Activated naive CD4-positive, alpha-beta T cell treated with anti-CD3 and anti-CD28 coated beads, Interleukin-2, amount 50 U/mL, for 24 hours (primary cell): ENCODE data around the gene ADIPOR2.

ENCODE experiments used
- H3K27ac Mint-ChIP-seq: one replicate; pipeline ENCODE4 v1.8.0; 2021; ENCODE audit warnings: mild to moderate bottlenecking, mixed read lengths
- H3K27me3 Mint-ChIP-seq: one replicate; pipeline ENCODE4 v1.8.0; 2021; ENCODE audit warnings: mixed read lengths
- H3K36me3 Mint-ChIP-seq: one replicate; pipeline ENCODE4 v1.8.0; 2021; ENCODE audit warnings: mixed read lengths
- H3K4me1 Mint-ChIP-seq: one replicate; pipeline ENCODE4 v1.8.0; 2021; ENCODE audit warnings: mixed read lengths
- H3K4me3 Mint-ChIP-seq: one replicate; pipeline ENCODE4 v1.8.0; 2021; ENCODE audit warnings: mild to moderate bottlenecking, mixed read lengths
- H3K9me3 Mint-ChIP-seq: one replicate; pipeline ENCODE4 v1.8.0; 2021; ENCODE audit warnings: mixed read lengths

The ADIPOR2 gene

DNA sequence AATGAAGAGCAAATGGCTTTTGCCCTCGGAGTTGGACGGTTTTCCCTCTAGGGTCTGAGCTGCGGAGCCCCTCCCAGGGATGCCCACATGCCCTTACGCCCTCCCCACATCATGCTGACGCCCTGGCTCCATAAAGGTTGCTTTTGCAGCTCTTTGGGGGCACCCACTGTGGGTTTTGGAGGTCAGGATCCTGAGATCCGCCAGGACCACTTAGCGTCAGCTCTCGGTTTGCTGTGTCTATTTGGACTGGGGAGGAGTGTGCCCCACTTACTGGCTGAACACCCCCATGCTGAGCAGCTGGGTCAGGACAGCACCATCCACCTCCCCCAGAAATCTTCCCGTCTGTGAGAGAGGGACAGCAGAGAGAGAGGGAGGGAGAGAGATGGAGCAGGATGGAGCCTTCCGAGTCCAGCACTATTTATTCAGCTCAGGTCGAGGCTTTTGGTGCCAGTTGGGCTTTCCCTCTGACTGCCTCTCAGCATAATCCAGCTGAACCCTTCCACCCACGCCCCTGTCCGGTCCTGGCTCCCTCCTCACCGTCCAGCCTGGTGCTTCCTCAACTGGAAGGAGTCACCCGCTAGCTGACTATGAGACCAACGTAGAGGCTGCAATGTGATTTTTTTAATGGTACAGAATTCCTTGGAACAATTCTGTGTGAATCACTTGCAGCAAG, 110.6 kb downstream of the ADIPOR2 start:
- Mint-ChIP-seq H3K36me3 (no peaks in the 10 kb centered on the region), H3K9me3 (no peaks in the 10 kb centered on the region), H3K27ac (no peak overlapping the region), H3K4me1 (peaks cover 5% of the 10 kb centered on the region), H3K27me3 (no peaks in the 10 kb centered on the region), H3K4me3 (no peak overlapping the region)

DNA sequence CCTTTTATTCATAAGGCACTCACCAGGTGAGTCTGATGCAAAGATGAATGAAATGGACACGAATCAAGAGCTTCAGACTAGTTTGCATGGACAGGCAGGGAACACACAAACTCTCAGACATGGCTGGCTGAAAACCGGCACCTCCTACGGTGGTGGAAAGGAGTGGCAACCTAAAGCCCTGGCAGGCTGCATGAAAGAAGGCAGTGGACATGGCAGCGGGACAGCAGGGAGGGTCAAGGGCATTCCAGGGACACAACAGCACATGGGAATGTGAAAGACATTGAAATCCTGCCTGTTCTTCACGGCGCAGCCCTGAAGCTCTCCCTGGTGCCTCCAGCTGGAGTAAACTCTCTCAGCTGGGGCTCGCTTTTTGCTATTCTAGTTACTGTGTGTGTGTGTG, 112.9 kb downstream of the ADIPOR2 start:
- Mint-ChIP-seq H3K9me3 (no peaks in the 10 kb centered on the region), H3K27ac (no peak overlapping the region), H3K27me3 (no peaks in the 10 kb centered on the region), H3K4me3 (no peak overlapping the region), H3K36me3 (no peaks in the 10 kb centered on the region), H3K4me1 (peaks cover 5% of the 10 kb centered on the region)

DNA sequence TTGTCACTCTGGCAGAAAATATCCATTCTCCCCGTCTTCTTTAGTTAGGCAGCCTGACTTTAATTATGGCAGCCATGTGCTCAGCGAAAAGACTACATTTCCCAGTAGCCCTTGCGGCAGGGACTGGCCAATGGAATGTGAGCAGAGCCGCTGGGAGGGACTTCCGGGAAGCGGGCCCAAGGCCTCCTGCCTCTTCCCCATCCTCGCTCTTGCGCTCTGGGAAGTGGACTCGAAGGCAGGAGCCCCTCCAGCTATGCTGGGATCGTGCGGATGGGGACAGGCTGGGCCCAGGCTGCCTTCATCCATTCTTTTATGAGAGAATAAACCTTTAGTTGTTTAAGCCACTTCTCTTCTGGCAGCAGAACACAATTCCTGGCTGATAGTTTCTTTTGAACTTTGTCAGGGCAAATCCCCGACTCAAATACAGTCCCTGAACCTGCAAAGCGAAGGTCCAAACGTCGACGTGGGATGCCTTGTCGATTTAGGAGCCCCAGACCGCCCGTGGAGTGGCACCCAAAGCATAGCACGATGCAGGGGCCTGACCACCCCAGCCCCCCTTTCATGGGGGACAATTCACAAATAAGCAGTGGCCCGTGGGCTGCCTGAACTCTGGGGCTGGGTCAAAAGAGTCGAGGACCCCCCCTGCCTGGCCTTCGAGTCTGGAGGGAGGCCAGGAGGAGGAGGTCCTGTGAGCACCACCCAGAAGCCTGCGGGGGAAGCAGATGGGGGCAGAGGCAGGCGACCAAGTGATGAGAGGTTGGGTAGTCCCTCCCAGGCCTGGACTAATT, 113.9 kb downstream of the ADIPOR2 start:
- H3K4me1 Mint-ChIP-seq: peaks cover 5% of the 10 kb centered on the region

DNA sequence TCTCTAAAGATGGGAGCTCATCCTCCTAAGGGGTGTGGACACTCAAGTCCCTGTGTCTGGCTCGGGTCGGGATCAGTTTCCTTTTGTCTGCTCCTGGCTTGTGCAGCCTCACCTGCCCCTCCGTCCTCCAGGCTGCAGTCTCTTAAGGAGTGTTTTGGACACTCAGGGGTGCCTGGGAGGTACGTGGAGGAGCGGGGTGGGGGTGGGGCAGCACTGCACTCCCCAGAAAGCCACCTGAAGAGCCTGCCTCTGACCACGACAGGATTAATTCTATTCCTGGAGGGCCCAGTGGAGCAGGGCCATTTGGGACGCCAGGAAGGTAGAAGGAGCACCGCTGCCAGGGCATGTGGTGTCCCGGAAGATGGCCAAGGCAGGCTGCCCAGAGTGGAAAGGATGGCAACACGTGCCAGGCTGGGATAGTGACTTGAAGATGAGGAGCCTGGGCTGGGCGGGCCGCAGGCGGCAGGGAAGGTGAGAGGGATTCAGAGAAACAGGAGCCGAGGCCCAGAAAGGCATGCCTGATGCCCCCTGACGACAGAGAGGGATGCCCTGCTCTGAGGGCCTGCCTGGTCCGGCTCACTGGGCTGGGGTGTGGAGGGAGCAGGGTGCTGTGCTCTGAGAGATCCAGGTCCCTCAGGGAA, 114.7 kb downstream of the ADIPOR2 start:
- no peak overlapping the region for H3K27ac Mint-ChIP-seq
- no peaks in the 10 kb centered on the region for H3K27me3 Mint-ChIP-seq

More for the DNA sequence above, 113.9 kb downstream of the ADIPOR2 start:
- Mint-ChIP-seq H3K4me3 (no peak overlapping the region), H3K27ac (peak overlapping the region; percentile 76), H3K9me3 (no peaks in the 10 kb centered on the region), H3K27me3 (no peaks in the 10 kb centered on the region), H3K36me3 (no peaks in the 10 kb centered on the region)

DNA sequence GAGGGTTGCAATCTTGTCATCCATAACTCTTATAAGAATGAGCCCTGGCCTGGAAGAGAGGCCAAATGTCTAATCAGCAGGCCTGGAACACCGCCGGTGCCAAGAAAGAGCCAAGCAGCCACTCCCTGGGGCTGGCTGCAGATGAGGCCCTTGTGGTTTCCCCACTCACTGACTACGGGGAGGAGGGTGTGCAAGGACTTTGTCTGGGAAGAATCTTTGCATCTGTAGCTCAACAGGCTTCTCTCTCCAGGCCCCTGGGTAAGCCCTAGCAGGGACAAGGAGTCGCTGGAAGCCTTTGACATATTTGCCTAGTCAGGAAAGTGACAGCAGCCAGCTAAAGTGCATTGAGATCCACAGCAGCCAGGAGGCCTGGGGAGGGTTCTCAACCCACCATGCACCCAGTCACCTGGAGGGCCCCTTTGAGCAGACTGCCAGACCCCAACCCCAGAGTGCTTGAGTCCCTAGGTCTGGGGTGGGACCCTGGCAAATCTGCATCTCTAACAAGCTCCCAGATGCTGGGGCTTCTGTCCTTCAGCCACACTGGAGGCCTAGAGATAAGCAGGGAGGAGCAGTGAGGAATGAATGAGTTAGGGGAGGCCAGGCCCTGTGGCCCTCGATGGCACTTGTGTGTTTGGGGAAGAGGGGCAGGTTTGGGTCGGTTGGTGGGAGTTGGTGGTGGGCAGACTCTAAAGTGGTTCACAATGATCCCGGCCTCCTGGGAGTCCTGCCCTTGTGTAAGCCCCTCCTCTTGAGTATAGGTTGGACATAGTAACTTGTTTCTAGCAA, 115.6 kb downstream of the ADIPOR2 start:
- Mint-ChIP-seq H3K27me3 (no peaks in the 10 kb centered on the region), H3K27ac (no peak overlapping the region), H3K36me3 (no peaks in the 10 kb centered on the region), H3K4me1 (peaks cover 12% of the 10 kb centered on the region), H3K4me3 (no peak overlapping the region), H3K9me3 (no peaks in the 10 kb centered on the region)

More for the DNA sequence above, 114.7 kb downstream of the ADIPOR2 start:
- no peaks in the 10 kb centered on the region for H3K9me3 Mint-ChIP-seq
- H3K4me3 Mint-ChIP-seq: no peak overlapping the region
- H3K4me1 Mint-ChIP-seq: peaks cover 11% of the 10 kb centered on the region
- H3K36me3 Mint-ChIP-seq: no peaks in the 10 kb centered on the region

DNA sequence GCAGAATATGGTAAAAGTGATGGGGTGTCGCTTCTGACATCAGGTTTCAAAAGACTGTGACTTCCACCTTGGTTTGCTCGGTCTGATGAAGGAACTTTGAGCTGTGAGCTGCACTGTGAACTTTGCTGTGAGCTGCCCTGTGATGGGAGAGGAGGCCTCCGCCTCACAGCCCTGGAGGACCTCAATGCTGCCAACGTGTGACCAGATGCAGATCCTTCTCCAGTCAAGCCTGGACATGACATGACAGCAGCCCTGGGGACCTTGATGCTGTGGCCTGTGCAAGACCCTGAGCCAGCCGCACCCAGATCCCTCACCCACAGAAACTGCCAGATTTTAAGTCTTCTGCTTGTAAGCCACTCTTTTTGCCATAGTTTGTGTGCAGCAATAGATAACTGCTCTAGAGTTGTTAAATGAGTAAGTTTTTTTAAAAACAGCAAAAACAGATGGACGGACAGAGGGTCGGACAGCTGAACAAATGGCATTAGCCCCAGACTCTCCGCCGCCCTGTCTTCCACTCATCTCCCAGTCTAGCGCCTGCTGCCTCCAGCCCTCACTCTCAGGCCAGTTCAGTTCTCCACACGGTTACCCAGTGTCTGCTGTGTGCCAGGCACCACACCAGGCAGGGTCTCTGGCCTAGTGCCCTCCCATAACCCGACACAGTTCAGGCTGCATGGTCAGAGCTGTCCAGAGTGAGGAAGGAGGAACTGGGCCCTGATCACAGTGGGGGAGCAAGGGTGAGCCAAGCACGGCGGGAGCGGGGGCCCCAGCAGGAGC, 116.4 kb downstream of the ADIPOR2 start:
- Mint-ChIP-seq H3K9me3 (no peaks in the 10 kb centered on the region), H3K4me1 (peaks cover 12% of the 10 kb centered on the region), H3K27ac (peak overlapping the region; percentile 23), H3K27me3 (no peaks in the 10 kb centered on the region), H3K4me3 (no peak overlapping the region), H3K36me3 (no peaks in the 10 kb centered on the region)

DNA sequence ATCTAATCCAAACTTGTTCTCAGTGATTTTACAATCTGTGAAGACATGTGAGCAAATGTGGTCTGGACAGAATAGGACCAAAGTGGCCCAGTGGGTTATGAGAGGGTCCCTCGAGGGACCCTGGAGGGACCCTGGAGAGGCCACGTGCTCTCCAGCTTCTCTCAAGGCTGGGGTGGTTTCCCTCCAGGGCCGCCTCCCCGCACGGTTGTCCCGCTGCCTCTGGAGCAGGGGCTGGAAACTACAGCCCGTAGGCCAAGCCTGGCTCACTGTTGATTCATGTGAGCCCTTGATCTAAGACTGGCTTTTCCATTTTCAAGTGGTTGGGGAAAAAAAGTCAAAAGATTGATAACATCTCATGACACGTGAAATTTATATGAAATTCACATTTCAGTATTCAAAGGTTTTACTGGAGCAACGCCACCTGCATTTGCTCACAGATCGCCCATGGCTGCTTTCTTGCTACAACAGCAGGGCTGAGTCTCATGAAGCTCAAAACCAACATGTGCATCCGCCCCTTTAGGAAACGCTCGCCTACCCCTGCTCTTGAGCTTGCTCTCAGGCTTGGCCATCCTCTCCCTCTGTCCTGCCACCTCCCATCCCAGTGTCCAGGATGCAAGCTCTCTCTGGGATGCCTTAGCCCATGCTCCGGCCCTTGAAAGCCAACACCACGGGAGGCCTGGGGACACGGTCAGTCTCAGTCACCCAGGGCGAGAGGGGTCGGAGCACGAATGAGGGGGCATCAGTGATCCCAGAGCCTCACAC, 117.3 kb downstream of the ADIPOR2 start:
- H3K36me3 Mint-ChIP-seq: no peaks in the 10 kb centered on the region
- H3K27me3 Mint-ChIP-seq: no peaks in the 10 kb centered on the region
- no peaks in the 10 kb centered on the region for H3K9me3 Mint-ChIP-seq
- H3K4me3 Mint-ChIP-seq: no peak overlapping the region
- H3K27ac Mint-ChIP-seq: no peak overlapping the region
- H3K4me1 Mint-ChIP-seq: peaks cover 12% of the 10 kb centered on the region

DNA sequence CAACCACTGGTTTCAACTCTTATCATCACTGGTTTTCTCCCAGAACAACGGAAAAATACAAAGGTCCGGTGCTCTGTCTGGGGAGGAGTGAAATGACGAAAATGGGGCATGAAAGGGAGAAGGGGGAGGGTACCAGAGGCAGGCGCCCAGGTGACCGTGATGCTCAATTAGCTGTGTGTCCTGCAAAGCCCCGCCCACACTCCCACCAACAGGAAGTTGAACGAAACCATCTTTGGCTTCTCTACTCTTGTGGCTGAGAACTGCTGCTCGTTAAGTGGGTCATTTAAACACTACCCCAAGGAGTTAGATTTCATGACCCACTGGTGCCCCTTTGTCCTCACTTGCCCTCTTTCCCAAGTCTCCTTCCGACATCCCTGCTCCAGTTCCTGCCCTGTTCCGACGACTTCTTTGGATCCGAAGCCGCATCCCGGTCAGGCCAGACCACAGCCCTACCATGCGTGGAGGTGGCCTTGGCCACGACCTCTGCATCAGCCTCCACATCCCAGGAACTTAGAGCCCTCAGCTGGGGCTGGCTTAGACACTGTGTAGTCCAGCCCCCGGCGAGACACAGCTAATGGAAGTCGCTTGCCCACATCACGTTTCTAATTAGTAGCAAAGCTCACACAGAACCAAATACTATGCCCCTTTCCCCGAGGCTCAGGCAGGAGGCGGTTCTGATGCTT, 118.1 kb downstream of the ADIPOR2 start:
- no peak overlapping the region for H3K4me3 Mint-ChIP-seq
- H3K36me3 Mint-ChIP-seq: no peaks in the 10 kb centered on the region
- H3K9me3 Mint-ChIP-seq: no peaks in the 10 kb centered on the region
- no peaks in the 10 kb centered on the region for H3K27me3 Mint-ChIP-seq
- no peak overlapping the region for H3K27ac Mint-ChIP-seq
- peaks cover 12% of the 10 kb centered on the region for H3K4me1 Mint-ChIP-seq

DNA sequence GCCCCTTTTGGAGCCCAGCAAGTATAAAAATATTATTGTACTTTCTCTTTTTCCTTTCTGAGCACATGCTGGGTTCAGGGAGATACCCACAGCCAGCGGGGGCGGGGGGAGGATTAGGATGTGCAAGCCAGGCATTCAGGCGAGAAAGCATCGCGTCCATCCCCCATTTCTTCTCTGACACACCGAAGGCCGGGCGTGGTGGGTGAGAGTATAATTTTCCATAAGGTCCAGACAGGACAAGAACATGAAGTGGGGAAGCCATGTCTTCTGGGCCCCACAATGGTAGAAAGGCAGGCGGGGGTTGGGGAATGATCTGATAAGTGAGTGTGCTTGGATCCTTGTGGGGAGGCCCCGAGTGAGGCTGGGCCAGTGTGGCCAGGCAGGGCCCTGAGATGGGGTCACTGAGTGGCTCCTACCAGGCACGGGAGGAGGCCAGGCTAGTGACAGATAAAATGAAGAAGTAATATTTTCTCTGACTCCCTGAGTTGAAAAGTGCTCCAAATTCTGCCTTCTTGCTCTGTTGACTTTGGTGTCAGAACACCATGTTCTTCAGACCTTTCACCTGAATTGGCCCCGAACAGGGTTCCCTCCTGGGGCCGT, 118.8 kb downstream of the ADIPOR2 start:
- H3K36me3 Mint-ChIP-seq: no peaks in the 10 kb centered on the region
- no peak overlapping the region for H3K4me3 Mint-ChIP-seq
- no peaks in the 10 kb centered on the region for H3K9me3 Mint-ChIP-seq
- peaks cover 7% of the 10 kb centered on the region for H3K4me1 Mint-ChIP-seq
- H3K27ac Mint-ChIP-seq: no peak overlapping the region
- no peaks in the 10 kb centered on the region for H3K27me3 Mint-ChIP-seq

DNA sequence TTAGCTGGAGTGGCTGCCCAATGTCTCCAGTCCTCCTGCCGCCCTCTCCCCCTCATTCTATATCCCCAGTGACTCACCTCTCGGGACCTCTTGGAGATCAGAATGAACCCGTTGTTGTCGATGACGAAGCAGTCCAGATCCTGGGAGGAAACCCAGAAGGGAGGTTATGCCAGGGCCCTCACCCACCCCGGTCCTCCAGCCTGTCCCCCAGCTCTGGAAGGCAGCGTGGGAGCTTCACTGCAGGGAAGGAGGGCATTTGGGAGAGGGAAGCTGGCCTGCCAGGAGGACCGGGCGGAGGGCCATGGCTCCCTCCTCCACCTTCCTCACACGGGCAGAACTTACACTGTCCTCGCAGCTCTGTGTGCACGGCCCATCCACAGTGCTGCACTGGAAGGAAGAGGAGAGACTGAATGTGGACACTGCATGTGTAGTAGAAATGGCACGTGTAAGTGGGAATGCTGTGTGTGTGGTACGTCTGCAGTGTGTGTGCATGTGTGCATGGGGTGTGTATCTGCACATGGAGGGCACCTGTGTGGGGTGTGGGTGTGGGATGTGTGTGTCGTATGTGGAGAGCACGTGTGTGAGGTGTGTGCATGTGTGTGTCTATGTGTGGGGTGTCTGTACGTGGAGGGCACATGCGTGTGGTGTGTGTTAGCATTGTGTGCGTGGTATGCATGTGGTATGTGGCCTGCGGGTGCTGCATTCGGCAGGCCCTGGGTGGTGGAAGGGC, 119.5 kb downstream of the ADIPOR2 start:
- peak overlapping the region; percentile 30 for H3K4me3 Mint-ChIP-seq
- H3K4me1 Mint-ChIP-seq: peaks cover 6% of the 10 kb centered on the region
- no peaks in the 10 kb centered on the region for H3K36me3 Mint-ChIP-seq
- no peaks in the 10 kb centered on the region for H3K27me3 Mint-ChIP-seq
- H3K9me3 Mint-ChIP-seq: no peaks in the 10 kb centered on the region
- peak overlapping the region; percentile 43 for H3K27ac Mint-ChIP-seq

DNA sequence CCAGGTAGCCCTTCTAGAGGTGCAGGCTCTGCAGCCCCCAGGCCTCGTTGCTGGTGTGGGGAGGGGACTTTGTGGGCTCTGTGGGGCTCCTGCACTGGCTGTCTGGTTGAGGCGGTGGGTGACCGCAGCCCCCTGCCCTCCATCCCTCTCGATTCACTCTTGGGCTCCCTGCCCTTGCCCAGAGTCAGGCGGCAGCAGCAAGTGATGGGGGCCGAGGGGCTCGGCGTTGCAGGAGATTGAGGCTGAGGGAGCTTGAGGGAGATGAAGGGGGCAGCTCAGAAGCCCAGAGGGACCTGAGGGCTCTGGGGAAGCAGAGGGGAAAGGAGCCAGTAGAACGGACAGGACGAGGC, 120.0 kb downstream of the ADIPOR2 start:
- peaks cover 6% of the 10 kb centered on the region for H3K4me1 Mint-ChIP-seq
- H3K9me3 Mint-ChIP-seq: no peaks in the 10 kb centered on the region
- no peak overlapping the region for H3K27ac Mint-ChIP-seq
- H3K27me3 Mint-ChIP-seq: no peaks in the 10 kb centered on the region
- H3K36me3 Mint-ChIP-seq: no peaks in the 10 kb centered on the region
- peak overlapping the region; percentile 30 for H3K4me3 Mint-ChIP-seq

DNA sequence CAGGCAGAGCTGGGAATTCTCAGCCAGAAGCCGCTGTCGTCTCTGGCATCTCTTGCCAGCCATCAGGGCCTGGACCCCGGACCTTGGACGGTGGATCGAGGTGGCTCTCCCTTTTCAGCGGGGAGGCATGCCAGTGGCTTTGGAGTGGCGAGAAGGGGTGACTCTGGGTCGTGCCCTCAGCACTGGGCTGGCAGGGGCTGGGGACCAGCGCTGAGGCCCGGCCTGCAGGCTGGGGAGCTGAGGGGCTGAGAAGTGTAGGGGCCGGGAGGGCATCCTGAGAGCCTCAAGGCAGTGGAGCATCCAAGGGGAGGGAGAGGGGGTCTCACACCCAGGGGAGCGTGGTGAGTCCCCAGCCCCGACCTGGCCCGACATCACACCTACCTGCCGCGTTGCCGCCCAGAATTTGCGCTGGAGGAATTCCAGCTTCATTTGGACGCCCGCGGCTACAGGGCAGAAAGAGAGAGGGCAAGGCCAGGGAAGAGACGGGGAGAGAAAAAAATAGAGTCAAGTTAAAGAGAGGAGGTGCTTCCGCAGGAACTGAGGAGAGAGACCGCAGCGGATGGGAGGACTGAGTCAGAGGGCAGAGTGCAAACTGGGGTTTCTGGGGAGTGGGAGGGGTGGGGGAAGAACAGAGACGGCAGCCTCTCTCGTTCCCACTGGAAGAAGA, 120.5 kb downstream of the ADIPOR2 start:
- H3K4me1 Mint-ChIP-seq: peaks cover 6% of the 10 kb centered on the region
- no peaks in the 10 kb centered on the region for H3K27me3 Mint-ChIP-seq
- no peaks in the 10 kb centered on the region for H3K36me3 Mint-ChIP-seq
- no peaks in the 10 kb centered on the region for H3K9me3 Mint-ChIP-seq
- peak overlapping the region; percentile 30 for H3K4me3 Mint-ChIP-seq
- peak overlapping the region; percentile 51 for H3K27ac Mint-ChIP-seq

DNA sequence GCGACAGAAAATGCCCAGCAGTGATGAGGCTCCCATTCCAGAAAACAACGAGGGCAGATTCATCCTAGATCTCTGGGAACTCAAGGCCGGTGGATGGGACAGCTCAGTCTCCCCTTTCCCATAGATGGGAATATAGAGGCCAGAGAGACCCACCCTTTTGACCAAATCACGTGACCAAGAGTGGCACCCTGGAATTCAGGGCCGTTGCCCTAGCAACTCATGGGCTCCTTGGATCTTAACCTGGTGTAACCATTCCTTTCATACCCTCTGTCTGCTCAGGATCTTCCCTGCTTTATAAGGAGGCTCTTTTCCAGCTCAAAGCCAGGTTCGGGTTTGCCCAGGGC, 121.0 kb downstream of the ADIPOR2 start:
- peak overlapping the region; percentile 26 for H3K4me3 Mint-ChIP-seq
- H3K4me1 Mint-ChIP-seq: peaks cover 6% of the 10 kb centered on the region
- H3K9me3 Mint-ChIP-seq: no peaks in the 10 kb centered on the region
- H3K27me3 Mint-ChIP-seq: no peaks in the 10 kb centered on the region
- no peaks in the 10 kb centered on the region for H3K36me3 Mint-ChIP-seq
- no peak overlapping the region for H3K27ac Mint-ChIP-seq
